Prostate gland (tissue), 2 donors: ENCODE data around the gene TACC2. TPM values are rescaled to one million over a fixed set of nuclear protein-coding genes. Genes with fewer than 3 reads are reported as not detected.
"Not testable (repeated sequence)": the region's sequence is repeated elsewhere in the genome, so short reads cannot be mapped to it uniquely, and the experiment has no call there.

Source experiments
- DNase-seq: peaks from one replicate; pipeline ENCODE4 v3.0.0-alpha.2; 2019; ENCODE audit warnings: low spot score
- H3K27ac ChIP-seq, 2 donors: fragments of 200-600 bp; sonication (generic); 2 replicates each; pipeline ENCODE4 v1.5.1; 2017 to 2019
- H3K27me3 ChIP-seq: fragments of 200-600 bp; sonication (generic); replicated peaks from 2 replicates; pipeline ENCODE4 v1.5.1; 2019; ENCODE audit not compliant: insufficient read depth
- H3K36me3 ChIP-seq, 2 donors: fragments of 200-600 bp; sonication (generic); 1 replicate in 1 of 2; 2 replicates in 1 of 2; pipeline versions ENCODE4 v1.5.1 to v1.8.1; 2017 to 2019
- H3K4me1 ChIP-seq: fragments of 200-600 bp; sonication (generic); replicated peaks from 2 replicates; pipeline ENCODE4 v1.5.1; 2019
- H3K4me3 ChIP-seq, 2 donors: fragments of 200-600 bp; sonication (generic); 2 replicates each; pipeline ENCODE4 v1.5.1; 2017 to 2019
- H3K9me3 ChIP-seq: fragments of 200-600 bp; sonication (generic); 2 replicates; pipeline ENCODE4 v1.5.1; 2017
- POLR2A ChIP-seq: fragments of 450-650 bp; IDR thresholded peaks from one replicate; pipeline ENCODE4 v1.6.1; 2016; ENCODE audit warnings: antibody characterized with exemption, mild to moderate bottlenecking
- POLR2AphosphoS5 ChIP-seq: sonication (generic); formaldehyde crosslinking; IDR thresholded peaks from one replicate; pipeline ENCODE4 v1.6.1; 2017; ENCODE audit warnings: antibody characterized with exemption
- WGBS: methylation state at CpG from one replicate; pipeline ENCODE4 v1.1.5; 2018; 5-methylcytosine and 5-hydroxymethylcytosine counted together
- intact Hi-C: fragments of 100-400 bp; cut with DNase I; formaldehyde crosslinking; loops from one replicate; pipeline ENCODE4 v1.14.2; 2022
- total RNA-seq, 2 donors: library from RNA; depleted of rRNA; stranded (reverse); fragments of >200 nt; gene quantifications; one replicate each; pipeline ENCODE4 v1.1.0, GENCODE V29; 2016
- TF ChIP-seq, protein P1 (sequence below), 4 experiments: fragments of 200-600 bp in 2 of 4; fragments of 450-650 bp in 2 of 4; sonication (generic) in 2 of 4; IDR thresholded peaks; 1 replicate in 3 of 4; 2 replicates in 1 of 4; pipeline ENCODE4 v1.5.1; 2016 to 2019; ENCODE audit warnings: antibody characterized with exemption in 4 of 4, mild to moderate bottlenecking in 2 of 4, moderate library complexity in 2 of 4

Gene TACC2
- total RNA-seq, 2 donors from 2014 or later = 101 to 140 TPM

DNA sequence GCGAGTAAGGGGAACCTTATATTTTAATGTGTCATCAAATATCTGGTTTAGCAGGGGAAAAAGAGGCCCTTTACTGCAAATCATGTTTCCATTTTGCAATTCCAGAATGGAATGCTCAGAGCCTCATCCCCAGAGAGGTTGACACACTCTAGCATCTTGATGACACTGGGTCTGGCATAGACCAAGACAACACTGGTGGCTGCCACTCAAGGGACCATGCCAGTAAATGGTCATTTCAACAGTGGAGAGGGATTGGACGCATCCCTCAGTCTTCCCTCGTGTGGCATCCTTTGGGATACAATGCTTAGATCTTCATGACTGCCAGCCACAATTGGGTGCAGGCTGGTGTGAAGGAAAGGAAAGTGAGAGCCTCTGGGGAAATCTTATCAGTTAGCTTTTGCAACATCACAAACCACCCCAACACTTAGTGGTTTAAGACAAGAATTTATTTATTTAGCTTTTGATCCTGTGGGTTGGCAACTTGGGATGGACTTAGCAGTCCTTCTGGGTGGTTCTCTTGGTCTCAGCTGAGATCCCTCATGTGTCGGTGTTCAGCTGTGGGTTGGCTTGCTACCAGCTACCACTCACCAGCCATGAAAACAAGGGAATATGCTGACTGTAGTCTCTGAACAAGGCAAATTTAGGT, 21.6 kb downstream of the TACC2 start:
- Histone ChIP-seq H3K27ac (no peak overlapping the region), H3K36me3 (no peaks in the 10 kb centered on the region), H3K4me3 (no peak overlapping the region), H3K9me3 (no peaks in the 10 kb centered on the region), H3K27me3 (no peaks in the 10 kb centered on the region), H3K4me1 (no peaks in the 10 kb centered on the region)
- DNase-seq = no peak
- intact Hi-C loops = no loop called here
- TF ChIP-seq POLR2A (no peak), POLR2AphosphoS5 (no peak)
- WGBS = 93% methylated on average over 4 of the region's 4 CpGs

DNA sequence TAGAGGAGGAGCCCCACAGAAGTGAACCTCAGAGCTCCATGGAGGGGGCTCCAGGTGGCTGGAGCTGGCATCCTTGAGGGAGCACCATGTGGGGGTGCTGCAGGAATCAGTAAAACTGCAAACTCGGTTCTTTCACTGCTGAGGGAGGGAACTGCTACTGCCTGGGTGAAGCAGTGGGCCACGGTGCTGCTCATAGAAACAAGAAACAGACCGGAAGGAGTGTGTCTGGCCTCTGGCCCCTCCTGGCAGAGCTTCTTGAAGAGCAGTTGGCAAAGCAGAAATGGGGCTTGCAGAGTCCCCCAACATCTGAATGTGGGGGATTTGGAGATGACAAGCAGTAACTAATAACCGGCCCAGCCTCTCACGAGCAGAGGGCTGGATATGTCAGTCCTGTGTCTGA, 23.8 kb downstream of the TACC2 start:
- H3K4me3 ChIP-seq = no peak overlapping the region
- DNase-seq = no peak
- no peaks in the 10 kb centered on the region for H3K4me1 ChIP-seq
- intact Hi-C loops = no loop called here
- H3K27me3 ChIP-seq = no peaks in the 10 kb centered on the region
- H3K36me3 ChIP-seq = no peaks in the 10 kb centered on the region
- no peaks in the 10 kb centered on the region for H3K9me3 ChIP-seq
- 91% methylated on average over 5 of the region's 5 CpGs for WGBS
- TF ChIP-seq POLR2A (no peak), POLR2AphosphoS5 (no peak)
- TF ChIP-seq, protein P1, sequence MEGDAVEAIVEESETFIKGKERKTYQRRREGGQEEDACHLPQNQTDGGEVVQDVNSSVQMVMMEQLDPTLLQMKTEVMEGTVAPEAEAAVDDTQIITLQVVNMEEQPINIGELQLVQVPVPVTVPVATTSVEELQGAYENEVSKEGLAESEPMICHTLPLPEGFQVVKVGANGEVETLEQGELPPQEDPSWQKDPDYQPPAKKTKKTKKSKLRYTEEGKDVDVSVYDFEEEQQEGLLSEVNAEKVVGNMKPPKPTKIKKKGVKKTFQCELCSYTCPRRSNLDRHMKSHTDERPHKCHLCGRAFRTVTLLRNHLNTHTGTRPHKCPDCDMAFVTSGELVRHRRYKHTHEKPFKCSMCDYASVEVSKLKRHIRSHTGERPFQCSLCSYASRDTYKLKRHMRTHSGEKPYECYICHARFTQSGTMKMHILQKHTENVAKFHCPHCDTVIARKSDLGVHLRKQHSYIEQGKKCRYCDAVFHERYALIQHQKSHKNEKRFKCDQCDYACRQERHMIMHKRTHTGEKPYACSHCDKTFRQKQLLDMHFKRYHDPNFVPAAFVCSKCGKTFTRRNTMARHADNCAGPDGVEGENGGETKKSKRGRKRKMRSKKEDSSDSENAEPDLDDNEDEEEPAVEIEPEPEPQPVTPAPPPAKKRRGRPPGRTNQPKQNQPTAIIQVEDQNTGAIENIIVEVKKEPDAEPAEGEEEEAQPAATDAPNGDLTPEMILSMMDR (IDR thresholded peaks at IDR 0.05) = no peak
- no peak overlapping the region for H3K27ac ChIP-seq

DNA sequence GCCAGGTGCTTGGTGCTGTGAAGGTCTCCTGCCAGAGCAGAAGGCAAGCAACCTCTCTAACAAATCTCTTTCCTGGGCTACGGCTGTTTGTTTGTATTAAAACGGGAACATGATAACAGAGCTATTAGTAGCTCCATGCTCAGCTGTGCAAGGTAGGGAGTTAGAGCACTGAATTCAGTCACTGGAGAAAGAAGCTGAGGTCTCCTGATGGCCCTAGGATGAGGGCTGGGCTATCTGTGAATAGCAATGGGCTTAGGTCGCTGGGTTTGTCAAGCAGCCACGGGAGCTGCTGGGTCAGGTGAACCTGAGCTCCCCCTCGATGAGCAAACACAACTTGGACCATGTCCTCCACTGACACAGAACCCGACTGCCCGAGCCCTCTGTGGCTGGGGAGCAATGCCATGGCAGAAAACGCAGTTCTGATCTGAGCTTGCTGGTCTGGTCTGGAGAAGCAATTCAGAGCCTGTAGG, 24.4 kb downstream of the TACC2 start:
- Histone ChIP-seq H3K27me3 (no peaks in the 10 kb centered on the region), H3K4me1 (no peaks in the 10 kb centered on the region), H3K9me3 (no peaks in the 10 kb centered on the region), H3K27ac (no peak overlapping the region), H3K36me3 (no peaks in the 10 kb centered on the region), H3K4me3 (no peak overlapping the region)
- intact Hi-C loops = no loop called here
- no peak for DNase-seq
- TF ChIP-seq POLR2A (no peak), POLR2AphosphoS5 (no peak)
- TF ChIP-seq, protein P1 (IDR thresholded peaks at IDR 0.05) = no peak
- WGBS = 57% methylated on average over 8 of the region's 8 CpGs

DNA sequence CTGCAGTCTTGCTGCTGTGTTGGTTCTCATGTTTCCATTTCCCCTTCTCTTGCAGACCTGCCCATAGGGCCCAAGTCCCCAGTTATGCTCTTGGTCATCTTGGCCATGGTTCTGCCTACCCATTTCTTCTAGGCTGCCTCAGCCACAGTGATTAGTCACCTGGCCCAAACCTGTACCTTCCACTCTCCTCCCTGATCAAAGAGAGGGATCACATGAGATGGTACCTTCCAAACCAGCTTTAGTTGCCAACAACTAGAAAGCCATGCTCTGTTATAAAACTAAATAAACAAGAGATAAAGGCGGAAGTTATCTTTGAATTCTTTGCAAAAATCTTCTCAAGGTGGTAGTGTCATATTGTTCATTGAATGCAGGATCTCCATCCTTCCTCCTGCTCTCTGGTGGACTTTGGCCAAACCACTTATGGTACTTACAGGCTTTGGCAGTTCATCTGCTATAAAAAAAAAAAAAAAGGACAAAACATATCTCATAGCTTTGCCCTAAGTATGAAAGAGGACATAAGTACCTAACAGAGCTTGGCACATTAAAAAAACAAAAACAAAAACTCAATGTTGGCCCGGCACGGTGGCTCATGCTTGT, 25.8 kb downstream of the TACC2 start:
- no peaks in the 10 kb centered on the region for H3K9me3 ChIP-seq
- H3K4me1 ChIP-seq = no peaks in the 10 kb centered on the region
- 33% methylated on average over 3 of the region's 3 CpGs for WGBS
- H3K27ac ChIP-seq = peak overlapping the region; percentile 43 to 54
- TF ChIP-seq POLR2A = no peak
- peak; percentile 89 for TF ChIP-seq POLR2AphosphoS5
- TF ChIP-seq, protein P1 (IDR thresholded peaks at IDR 0.05) = no peak
- no peaks in the 10 kb centered on the region for H3K36me3 ChIP-seq
- no peak overlapping the region for H3K4me3 ChIP-seq
- intact Hi-C loops = no loop called here
- DNase-seq = peak; percentile 65
- H3K27me3 ChIP-seq = no peaks in the 10 kb centered on the region

DNA sequence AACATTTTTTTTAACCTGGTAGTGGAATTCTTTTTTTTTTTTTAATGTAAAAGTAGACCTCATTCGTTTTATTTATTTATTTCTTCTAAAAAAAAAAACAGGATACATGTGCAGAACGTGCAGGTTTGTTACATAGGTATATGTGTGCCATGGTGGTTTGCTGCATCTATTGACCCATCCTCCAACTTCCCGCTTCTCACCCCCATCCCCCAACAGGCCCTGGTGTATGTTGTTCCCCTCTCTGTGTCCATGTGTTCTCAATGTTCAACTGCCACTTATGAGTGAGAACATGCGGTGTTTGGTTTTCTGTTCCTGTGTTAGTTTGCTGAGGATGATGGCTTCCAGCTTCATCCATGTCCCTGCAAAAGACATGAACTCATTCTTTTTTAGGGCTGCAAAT, 29.0 kb downstream of the TACC2 start:
- DNase-seq, intact Hi-C loops, H3K27me3 ChIP-seq, H3K36me3 ChIP-seq, H3K4me1 ChIP-seq, H3K9me3 ChIP-seq, H3K4me3 ChIP-seq: not testable (repeated sequence)
- 70% methylated on average over 4 of the region's 4 CpGs for WGBS
- peak overlapping the region; percentile 93 to 94 for H3K27ac ChIP-seq

DNA sequence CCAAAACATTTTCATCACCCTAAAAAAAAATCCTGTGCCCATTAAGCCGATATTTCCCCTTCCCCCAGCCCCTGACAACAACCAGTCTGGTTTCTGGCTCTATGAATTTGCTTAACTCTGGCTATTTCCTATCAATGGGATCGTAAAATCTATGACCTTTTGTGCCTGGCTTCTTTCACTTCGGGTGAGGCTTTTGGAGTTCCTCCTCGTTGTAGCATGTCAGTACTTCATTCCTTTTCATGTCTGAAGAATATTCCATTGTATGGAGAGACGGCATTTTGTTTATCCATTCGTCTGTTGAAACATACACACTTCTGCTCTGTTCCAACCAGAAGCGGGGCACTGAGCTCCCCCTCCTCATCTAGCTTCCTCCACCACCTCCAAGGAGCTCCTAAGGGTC, 29.5 kb downstream of the TACC2 start:
- Histone ChIP-seq H3K4me1 (peaks cover 9% of the 10 kb centered on the region), H3K27ac (peak overlapping the region; percentile 93 to 94), H3K4me3 (peak overlapping the region; percentile 22 to 37), H3K36me3 (no peaks in the 10 kb centered on the region), H3K27me3 (no peaks in the 10 kb centered on the region), H3K9me3 (no peaks in the 10 kb centered on the region)
- TF ChIP-seq, protein P1 (IDR thresholded peaks at IDR 0.05) = no peak
- no peak for TF ChIP-seq POLR2AphosphoS5
- no peak for TF ChIP-seq POLR2A
- intact Hi-C loops = no loop called here
- 23% methylated on average over 7 of the region's 7 CpGs for WGBS
- DNase-seq = no peak
